Measurements from ENCODE around the gene TRIM46. TPM values are rescaled to one million over a fixed set of nuclear protein-coding genes. Genes with fewer than 3 reads are reported as not detected.

Gene TRIM46
- total RNA-seq, result 1.1 and 1.3 TPM in 2 replicates

GRCh38 chr1:155173478-155174323, at the start of gene TRIM46:
Gene TRIM46, plus strand, starts transcription at chr1:155173849. Its CDS starts 118 bp downstream, at chr1:155173967.

GRCh38 chr1:155127105-155127966, 46.3 kb upstream of the TRIM46 start, which contains the start of gene EFNA1:
Gene EFNA1, plus strand, starts transcription at chr1:155127876. Its CDS starts 102 bp downstream, at chr1:155127978.

GRCh38 chr1:155135415-155136028, 38.1 kb upstream of the TRIM46 start, which contains the start of gene SLC50A1:
Gene SLC50A1, plus strand, starts transcription at chr1:155135852. Its CDS starts 60 bp downstream, at chr1:155135912.

GRCh38 chr1:155139895-155140629, 33.6 kb upstream of the TRIM46 start, which contains the start of gene DPM3:
Gene DPM3, minus strand, starts transcription at chr1:155140531. Its CDS starts 291 bp downstream, at chr1:155140240.

GRCh38 chr1:155172732-155173477, 744 bp upstream of the TRIM46 start, which contains the start of gene KRTCAP2:
Gene KRTCAP2, minus strand, starts transcription at chr1:155173304. Its CDS starts 80 bp downstream, at chr1:155173224.

GRCh38 chr1:155207806-155208540, 34.3 kb downstream of the TRIM46 start, which contains the start of gene THBS3:
Gene THBS3, minus strand, starts transcription at chr1:155207897. Its CDS starts 21 bp downstream, at chr1:155207876.

GRCh38 chr1:155208541-155209311, 35.1 kb downstream of the TRIM46 start, which contains the start of gene MTX1:
Gene MTX1, plus strand, starts transcription at chr1:155208695. Its CDS starts 110 bp downstream, at chr1:155208805.

Other genes starting within 250 kb of the TRIM46 start
- 9.2 and 11.3 TPM in 2 replicates for gene PMVK, start 237.1 kb upstream of the TRIM46 start, total RNA-seq
- 109 and 117 TPM in 2 replicates for gene PBXIP1, start 217.8 kb upstream of the TRIM46 start, total RNA-seq
- gene PYGO2, start 212.1 kb upstream of the TRIM46 start, total RNA-seq, result 5.3 and 5.4 TPM in 2 replicates
- gene SHC1, start 203.1 kb upstream of the TRIM46 start, total RNA-seq, result 253 and 300 TPM in 2 replicates
- gene CKS1B, start 199.2 kb upstream of the TRIM46 start, total RNA-seq, result 29.0 and 31.8 TPM in 2 replicates
- gene FLAD1, start 190.5 kb upstream of the TRIM46 start, total RNA-seq, result 16.7 and 18.6 TPM in 2 replicates
- 0.43 TPM in 1 of 2 replicates, not detected in the other for gene LENEP, start 180.3 kb upstream of the TRIM46 start, total RNA-seq
- 7.0 and 9.8 TPM in 2 replicates for gene ZBTB7B, start 171.0 kb upstream of the TRIM46 start, total RNA-seq
- gene DCST2, start 140.1 kb upstream of the TRIM46 start, total RNA-seq, result 0.09 and 0.11 TPM in 2 replicates
- not detected in 2 replicates for gene DCST1, start 140.0 kb upstream of the TRIM46 start, total RNA-seq
- gene ADAM15, start 122.5 kb upstream of the TRIM46 start, total RNA-seq, result 97.1 and 129 TPM in 2 replicates
- gene EFNA4, start 110.1 kb upstream of the TRIM46 start, total RNA-seq, result 13.7 and 15.3 TPM in 2 replicates
- 1.4 and 2.1 TPM in 2 replicates for gene EFNA3, start 95.0 kb upstream of the TRIM46 start, total RNA-seq
- 172 and 255 TPM in 2 replicates for gene EFNA1, start 46.0 kb upstream of the TRIM46 start, total RNA-seq
- gene SLC50A1, start 38.0 kb upstream of the TRIM46 start, total RNA-seq, result 56.8 and 66.1 TPM in 2 replicates
- 28.5 and 38.7 TPM in 2 replicates for gene DPM3, start 33.3 kb upstream of the TRIM46 start, total RNA-seq
- gene KRTCAP2, start 545 bp upstream of the TRIM46 start, total RNA-seq, result 139 and 143 TPM in 2 replicates
- gene THBS3, start 34.0 kb downstream of the TRIM46 start, total RNA-seq, result 12.6 and 13.2 TPM in 2 replicates
- gene MTX1, start 34.8 kb downstream of the TRIM46 start, total RNA-seq, result 23.5 and 34.1 TPM in 2 replicates
- 2.4 and 2.5 TPM in 2 replicates for gene ENTREP3, start 81.6 kb downstream of the TRIM46 start, total RNA-seq
- 25.8 and 28.2 TPM in 2 replicates for gene SCAMP3, start 88.5 kb downstream of the TRIM46 start, total RNA-seq
- gene CLK2, start 99.7 kb downstream of the TRIM46 start, total RNA-seq, result 18.5 and 20.6 TPM in 2 replicates
- 0.34 and 0.76 TPM in 2 replicates for gene HCN3, start 103.6 kb downstream of the TRIM46 start, total RNA-seq
- not detected in 2 replicates for gene PKLR, start 127.6 kb downstream of the TRIM46 start, total RNA-seq
- 350 and 458 TPM in 2 replicates for gene FDPS, start 135.0 kb downstream of the TRIM46 start, total RNA-seq
- gene RUSC1, start 147.0 kb downstream of the TRIM46 start, total RNA-seq, result 8.2 and 9.2 TPM in 2 replicates

Measured in dermis lymphatic vessel endothelial cell (primary cell).